ENCODE data around the gene EPC2.

The EPC2 gene

GRCh38 chr2:148824190-148824589 is 179.6 kb downstream of the EPC2 start:
- H3K27ac Mint-ChIP-seq = no peak overlapping the region
- no peak overlapping the region for H3K4me3 Mint-ChIP-seq
- H3K27me3 Mint-ChIP-seq = peaks cover 5% of the 10 kb centered on the region
- peaks cover 1% of the 10 kb centered on the region for H3K36me3 Mint-ChIP-seq
- no peaks in the 10 kb centered on the region for H3K4me1 Mint-ChIP-seq
- no peaks in the 10 kb centered on the region for H3K9me3 Mint-ChIP-seq

- Mint-ChIP-seq H3K27ac (no peak overlapping the region), H3K9me3 (no peaks in the 10 kb centered on the region), H3K4me1 (no peaks in the 10 kb centered on the region), H3K4me3 (no peak overlapping the region), H3K36me3 (peaks cover 1% of the 10 kb centered on the region), H3K27me3 (no peaks in the 10 kb centered on the region)
Measured at GRCh38 chr2:148826791-148827190, 182.2 kb downstream of the EPC2 start.

- H3K4me1 Mint-ChIP-seq = no peaks in the 10 kb centered on the region
- H3K27me3 Mint-ChIP-seq = no peaks in the 10 kb centered on the region
- no peaks in the 10 kb centered on the region for H3K9me3 Mint-ChIP-seq
- H3K4me3 Mint-ChIP-seq = no peak overlapping the region
- no peak overlapping the region for H3K27ac Mint-ChIP-seq
- H3K36me3 Mint-ChIP-seq = peaks cover 1% of the 10 kb centered on the region
Measured at GRCh38 chr2:148828941-148829340, 184.4 kb downstream of the EPC2 start.

- H3K27ac Mint-ChIP-seq = no peak overlapping the region
- no peaks in the 10 kb centered on the region for H3K9me3 Mint-ChIP-seq
- H3K36me3 Mint-ChIP-seq = peaks cover 1% of the 10 kb centered on the region
- H3K27me3 Mint-ChIP-seq = no peaks in the 10 kb centered on the region
- no peak overlapping the region for H3K4me3 Mint-ChIP-seq
- no peaks in the 10 kb centered on the region for H3K4me1 Mint-ChIP-seq
Measured at GRCh38 chr2:148829618-148830017, 185.1 kb downstream of the EPC2 start.

- no peak overlapping the region for H3K27ac Mint-ChIP-seq
- no peaks in the 10 kb centered on the region for H3K36me3 Mint-ChIP-seq
- no peaks in the 10 kb centered on the region for H3K9me3 Mint-ChIP-seq
- no peak overlapping the region for H3K4me3 Mint-ChIP-seq
- H3K27me3 Mint-ChIP-seq = no peaks in the 10 kb centered on the region
- H3K4me1 Mint-ChIP-seq = no peaks in the 10 kb centered on the region
Measured at GRCh38 chr2:148832637-148833036, 188.1 kb downstream of the EPC2 start.

All from activated naive CD4-positive, alpha-beta T cell treated with anti-CD3 and anti-CD28 coated beads, Interleukin-2, amount 50 U/mL, for 24 hours (primary cell).